Measurements from ENCODE around the gene B3GAT1.

- TF ChIP-seq, protein P1, sequence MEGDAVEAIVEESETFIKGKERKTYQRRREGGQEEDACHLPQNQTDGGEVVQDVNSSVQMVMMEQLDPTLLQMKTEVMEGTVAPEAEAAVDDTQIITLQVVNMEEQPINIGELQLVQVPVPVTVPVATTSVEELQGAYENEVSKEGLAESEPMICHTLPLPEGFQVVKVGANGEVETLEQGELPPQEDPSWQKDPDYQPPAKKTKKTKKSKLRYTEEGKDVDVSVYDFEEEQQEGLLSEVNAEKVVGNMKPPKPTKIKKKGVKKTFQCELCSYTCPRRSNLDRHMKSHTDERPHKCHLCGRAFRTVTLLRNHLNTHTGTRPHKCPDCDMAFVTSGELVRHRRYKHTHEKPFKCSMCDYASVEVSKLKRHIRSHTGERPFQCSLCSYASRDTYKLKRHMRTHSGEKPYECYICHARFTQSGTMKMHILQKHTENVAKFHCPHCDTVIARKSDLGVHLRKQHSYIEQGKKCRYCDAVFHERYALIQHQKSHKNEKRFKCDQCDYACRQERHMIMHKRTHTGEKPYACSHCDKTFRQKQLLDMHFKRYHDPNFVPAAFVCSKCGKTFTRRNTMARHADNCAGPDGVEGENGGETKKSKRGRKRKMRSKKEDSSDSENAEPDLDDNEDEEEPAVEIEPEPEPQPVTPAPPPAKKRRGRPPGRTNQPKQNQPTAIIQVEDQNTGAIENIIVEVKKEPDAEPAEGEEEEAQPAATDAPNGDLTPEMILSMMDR (conservative IDR thresholded peaks at IDR 0.05; ENCODE audit: low read depth in 2 of 2): no peak
- no peak for TF ChIP-seq POLR2AphosphoS5 (IDR thresholded peaks at IDR 0.05; ENCODE audit: low read depth)
- no peak for TF ChIP-seq EZH2 (IDR thresholded peaks at IDR 0.05; ENCODE audit: low read depth, unreplicated experiment)
- TF ChIP-seq, protein P2, sequence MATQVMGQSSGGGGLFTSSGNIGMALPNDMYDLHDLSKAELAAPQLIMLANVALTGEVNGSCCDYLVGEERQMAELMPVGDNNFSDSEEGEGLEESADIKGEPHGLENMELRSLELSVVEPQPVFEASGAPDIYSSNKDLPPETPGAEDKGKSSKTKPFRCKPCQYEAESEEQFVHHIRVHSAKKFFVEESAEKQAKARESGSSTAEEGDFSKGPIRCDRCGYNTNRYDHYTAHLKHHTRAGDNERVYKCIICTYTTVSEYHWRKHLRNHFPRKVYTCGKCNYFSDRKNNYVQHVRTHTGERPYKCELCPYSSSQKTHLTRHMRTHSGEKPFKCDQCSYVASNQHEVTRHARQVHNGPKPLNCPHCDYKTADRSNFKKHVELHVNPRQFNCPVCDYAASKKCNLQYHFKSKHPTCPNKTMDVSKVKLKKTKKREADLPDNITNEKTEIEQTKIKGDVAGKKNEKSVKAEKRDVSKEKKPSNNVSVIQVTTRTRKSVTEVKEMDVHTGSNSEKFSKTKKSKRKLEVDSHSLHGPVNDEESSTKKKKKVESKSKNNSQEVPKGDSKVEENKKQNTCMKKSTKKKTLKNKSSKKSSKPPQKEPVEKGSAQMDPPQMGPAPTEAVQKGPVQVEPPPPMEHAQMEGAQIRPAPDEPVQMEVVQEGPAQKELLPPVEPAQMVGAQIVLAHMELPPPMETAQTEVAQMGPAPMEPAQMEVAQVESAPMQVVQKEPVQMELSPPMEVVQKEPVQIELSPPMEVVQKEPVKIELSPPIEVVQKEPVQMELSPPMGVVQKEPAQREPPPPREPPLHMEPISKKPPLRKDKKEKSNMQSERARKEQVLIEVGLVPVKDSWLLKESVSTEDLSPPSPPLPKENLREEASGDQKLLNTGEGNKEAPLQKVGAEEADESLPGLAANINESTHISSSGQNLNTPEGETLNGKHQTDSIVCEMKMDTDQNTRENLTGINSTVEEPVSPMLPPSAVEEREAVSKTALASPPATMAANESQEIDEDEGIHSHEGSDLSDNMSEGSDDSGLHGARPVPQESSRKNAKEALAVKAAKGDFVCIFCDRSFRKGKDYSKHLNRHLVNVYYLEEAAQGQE (IDR thresholded peaks at IDR 0.05; ENCODE audit: unreplicated experiment): no peak
- no peak for TF ChIP-seq NANOG (IDR thresholded peaks at IDR 0.05; ENCODE audit: borderline replicate concordance)
- TF ChIP-seq JUNB (IDR thresholded peaks at IDR 0.05; ENCODE audit: unreplicated experiment): no peak
- TF ChIP-seq EZH2phosphoT487 (IDR thresholded peaks at IDR 0.05; ENCODE audit: unreplicated experiment): no peak
- no peak for TF ChIP-seq ZNF462 (CRISPR knock-in tag; IDR thresholded peaks at IDR 0.05)
- TF ChIP-seq CREB1 (CRISPR knock-in tag; IDR thresholded peaks at IDR 0.05; ENCODE audit: low read depth): no peak
- no peak for TF ChIP-seq ZNF331 (CRISPR knock-in tag; IDR thresholded peaks at IDR 0.05; ENCODE audit: low read depth)
- TF ChIP-seq, protein P3, sequence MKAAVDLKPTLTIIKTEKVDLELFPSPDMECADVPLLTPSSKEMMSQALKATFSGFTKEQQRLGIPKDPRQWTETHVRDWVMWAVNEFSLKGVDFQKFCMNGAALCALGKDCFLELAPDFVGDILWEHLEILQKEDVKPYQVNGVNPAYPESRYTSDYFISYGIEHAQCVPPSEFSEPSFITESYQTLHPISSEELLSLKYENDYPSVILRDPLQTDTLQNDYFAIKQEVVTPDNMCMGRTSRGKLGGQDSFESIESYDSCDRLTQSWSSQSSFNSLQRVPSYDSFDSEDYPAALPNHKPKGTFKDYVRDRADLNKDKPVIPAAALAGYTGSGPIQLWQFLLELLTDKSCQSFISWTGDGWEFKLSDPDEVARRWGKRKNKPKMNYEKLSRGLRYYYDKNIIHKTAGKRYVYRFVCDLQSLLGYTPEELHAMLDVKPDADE (IDR thresholded peaks at IDR 0.05): no peak
- TF ChIP-seq STAT1 (IDR thresholded peaks at IDR 0.05; ENCODE audit: unreplicated experiment): no peak
Observed at GRCh38 chr11:134441706-134442105, 29.7 kb upstream of the B3GAT1 start.
